ENCODE results near the gene PLBD1.

DNA sequence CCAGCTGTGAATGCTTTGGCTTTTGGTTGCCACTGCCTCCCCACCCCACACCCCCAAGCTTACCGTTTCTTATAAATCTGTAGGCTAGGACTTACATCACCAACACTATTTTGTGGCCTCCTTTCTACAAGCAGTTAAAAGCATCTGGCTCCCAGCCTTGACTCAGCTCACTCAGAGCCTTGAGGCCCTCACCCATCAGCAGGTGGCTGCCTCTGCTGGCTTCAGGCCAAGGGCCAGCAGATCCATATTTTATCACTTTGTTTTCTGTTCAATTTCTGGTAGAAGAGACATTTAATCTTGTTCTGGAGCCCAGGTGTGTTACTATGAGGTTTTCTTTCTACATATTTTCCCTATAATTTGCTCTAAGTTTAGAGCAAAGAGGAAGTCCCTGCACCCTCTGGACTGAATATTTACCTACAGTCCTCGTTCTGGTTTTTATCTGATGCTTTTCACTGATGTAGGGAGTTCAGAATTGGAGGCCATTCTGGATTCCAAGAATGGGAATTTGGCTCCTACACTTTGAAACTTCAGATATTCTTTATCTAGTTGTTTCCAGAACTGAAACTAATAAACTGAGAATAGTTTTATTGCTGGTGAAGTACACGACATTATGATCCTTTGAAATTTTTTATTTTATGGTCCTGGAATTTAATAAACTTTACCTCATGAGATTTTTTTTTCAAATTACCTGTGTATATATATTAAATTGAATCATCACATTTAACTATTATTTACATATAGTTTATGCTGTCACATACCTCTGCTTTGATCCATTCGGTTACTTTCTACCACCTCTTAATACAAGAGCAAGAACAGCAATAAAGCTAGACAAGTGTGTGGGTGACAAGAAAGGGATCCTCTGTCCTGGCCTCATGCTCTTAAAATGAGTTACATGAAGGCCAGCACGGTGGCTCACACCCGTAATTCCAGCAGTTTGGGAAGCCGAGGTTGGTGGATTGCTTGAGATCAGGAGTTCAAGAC lies 22.2 kb downstream of the PLBD1 start:
- TF ChIP-seq CTCF (IDR thresholded peaks at IDR 0.05): no peak
- TF ChIP-seq POLR2AphosphoS5 (IDR thresholded peaks at IDR 0.05): no peak
- no peak for TF ChIP-seq EP300 (IDR thresholded peaks at IDR 0.05)
- no peak for TF ChIP-seq POLR2A (IDR thresholded peaks at IDR 0.05)

Data from upper lobe of left lung (tissue), 4 donors.